GM20000 (cell line): ENCODE measurements around the gene LCLAT1.
"Not testable (repeated sequence)": the region's sequence is repeated elsewhere in the genome, so short reads cannot be mapped to it uniquely, and the experiment has no call there.

ENCODE experiments used
- DNase-seq: peaks from one replicate; pipeline ENCODE4 v3.0.0; 2012; ENCODE audit warnings: low spot score
- CTCF ChIP-seq: IDR thresholded peaks from 2 replicates; pipeline ENCODE4 v1.5.1; 2012; ENCODE audit warnings: mild to moderate bottlenecking, control low read depth; ENCODE audit errors: extremely low read depth, missing control alignments

LCLAT1 gene

DNA sequence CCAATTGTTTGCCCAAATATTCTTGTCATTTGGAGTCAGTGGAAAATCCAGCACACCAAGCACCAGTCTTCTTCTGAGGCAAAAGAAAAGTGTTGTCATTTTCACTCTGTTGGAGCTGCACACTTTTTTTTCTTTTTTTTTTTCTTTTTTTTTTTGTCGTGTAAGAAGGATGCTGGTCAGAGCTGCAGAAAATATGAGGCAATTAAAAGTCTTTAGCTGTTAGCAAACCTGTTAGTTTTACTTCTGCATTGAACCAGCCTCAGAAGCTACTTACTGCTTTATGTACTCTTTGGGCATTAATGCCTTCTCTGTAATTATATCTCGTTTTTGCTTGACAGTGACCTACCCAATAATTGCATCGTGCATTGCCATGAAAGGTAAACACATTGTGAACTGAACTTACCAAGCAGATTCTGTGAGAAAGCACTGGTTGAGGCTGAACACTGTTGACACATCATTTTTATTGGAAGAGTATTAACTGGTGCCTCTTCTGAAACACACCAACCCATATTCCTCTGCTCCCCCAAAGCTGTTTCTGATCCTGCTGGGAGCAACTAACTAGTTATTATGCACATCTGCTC is 194.8 kb downstream of the LCLAT1 start:
- no peak for TF ChIP-seq CTCF
- no peak for DNase-seq

DNA sequence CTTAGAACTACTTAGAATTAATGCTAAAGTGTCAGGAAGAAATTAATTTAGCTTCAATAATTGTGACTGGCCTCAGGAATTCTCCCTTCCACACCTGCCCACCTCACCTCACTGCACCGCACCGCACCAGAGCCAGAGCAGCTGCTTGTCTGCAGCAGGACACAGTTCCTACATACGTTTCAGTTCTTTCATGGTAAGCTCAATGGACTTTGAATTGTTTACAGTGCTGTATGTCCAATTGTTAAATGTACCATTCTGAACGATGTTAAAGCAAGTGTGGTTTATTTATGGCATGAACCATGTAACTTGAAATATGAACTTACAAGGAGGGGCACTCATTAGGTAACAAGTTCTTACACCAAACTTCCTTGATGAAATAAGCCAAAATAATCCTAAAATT is 196.0 kb downstream of the LCLAT1 start:
- DNase-seq = not testable (repeated sequence)

GRCh38 chr2:30643674-30644073 is 196.6 kb downstream of the LCLAT1 start:
- DNase-seq = no peak
- TF ChIP-seq CTCF = no peak

DNA sequence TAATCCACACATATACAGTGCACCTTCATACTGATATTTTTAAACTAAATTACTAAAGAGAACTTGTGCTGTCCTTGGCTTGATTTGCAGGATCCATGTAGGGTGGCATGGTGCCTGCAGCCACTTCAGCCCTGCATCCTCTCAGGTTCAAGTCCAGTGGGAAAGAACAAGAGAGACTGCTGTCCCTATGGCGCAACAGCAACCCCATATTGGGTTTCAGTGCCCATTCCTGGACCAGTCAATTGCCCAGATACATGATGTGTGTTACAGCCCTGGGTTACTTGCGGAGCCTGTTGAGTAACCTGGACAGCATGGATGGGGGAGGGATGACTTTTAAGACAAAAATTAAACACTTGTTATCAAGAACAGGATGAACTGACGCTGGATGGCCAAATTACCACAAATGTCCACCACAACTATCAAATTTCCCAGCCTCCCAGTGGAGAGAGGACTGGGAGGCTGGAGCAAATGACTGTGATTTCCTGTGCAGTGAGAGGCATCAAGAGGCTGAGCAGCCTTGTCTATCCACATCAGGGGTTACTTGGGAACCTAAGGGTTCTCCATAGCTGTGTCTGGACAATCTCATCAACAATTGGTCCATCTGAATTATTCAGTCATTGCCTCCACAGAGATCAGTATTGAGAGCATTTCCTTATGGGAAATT is 198.2 kb downstream of the LCLAT1 start:
- no peak for DNase-seq
- no peak for TF ChIP-seq CTCF

DNA sequence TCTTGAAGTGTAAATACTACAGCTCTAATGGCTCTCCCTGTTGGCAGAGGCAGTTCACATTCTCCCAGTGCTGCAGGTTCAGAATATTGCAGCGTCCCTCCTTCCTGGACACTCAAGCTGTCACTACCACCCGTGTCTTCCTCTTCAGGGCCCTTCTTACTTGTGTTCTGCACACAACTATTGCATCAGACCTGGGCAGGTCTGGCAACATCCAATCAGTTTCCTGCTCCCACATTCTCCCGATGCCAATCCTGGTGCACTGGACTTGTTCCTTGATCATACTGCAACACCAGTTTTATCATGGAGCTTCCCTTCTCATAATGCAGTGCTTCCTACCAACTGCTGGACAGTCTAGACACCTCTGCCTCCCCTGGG is 198.7 kb downstream of the LCLAT1 start:
- DNase-seq = no peak
- TF ChIP-seq CTCF = no peak

- TF ChIP-seq CTCF = no peak
- DNase-seq = no peak
These were observed 200.9 kb downstream of the LCLAT1 start for GRCh38 chr2:30647752-30648457.

- DNase-seq = no peak
- no peak for TF ChIP-seq CTCF
These were observed 202.2 kb downstream of the LCLAT1 start for GRCh38 chr2:30649278-30649677.
